Measurements from ENCODE around the gene TARM1.

TARM1 gene

DNA sequence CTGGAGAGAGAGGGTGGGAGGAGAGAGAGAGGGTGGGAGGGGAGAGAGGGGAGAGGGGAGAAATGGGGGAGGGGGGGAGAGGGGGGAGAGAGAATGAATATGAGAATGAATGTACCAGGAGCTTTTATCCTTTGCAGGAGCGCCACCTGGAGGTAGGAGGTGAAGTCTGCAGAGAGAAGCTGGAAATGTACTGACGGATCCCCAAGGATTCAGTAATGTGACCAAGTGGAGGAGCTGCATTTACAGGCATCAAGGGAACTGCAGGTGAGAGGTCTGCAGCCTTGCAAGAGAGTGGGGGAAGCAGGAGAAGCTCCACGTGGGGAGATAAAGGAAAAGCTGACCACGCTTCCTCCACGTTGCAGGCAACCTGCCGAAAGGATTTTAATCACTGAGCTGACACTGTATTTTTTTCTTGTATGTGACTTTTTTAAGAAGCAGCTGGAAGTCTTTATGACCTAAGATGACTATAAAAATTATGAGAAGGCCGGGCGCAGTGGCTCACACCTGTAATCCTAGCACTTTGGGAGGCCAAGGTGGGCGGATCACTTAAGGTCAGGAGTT is 51.2 kb downstream of the TARM1 start:
- Histone ChIP-seq H3K27me3 (replicated peaks; ENCODE audit: control insufficient read depth, insufficient read depth, low read length) (no peaks in the 10 kb centered on the region), H3K36me3 (ENCODE audit: control insufficient read depth, insufficient read depth, low read length, severe bottlenecking) (no peaks in the 10 kb centered on the region), H3K4me3 (ENCODE audit: low read length) (no peak overlapping the region), H3K9me3 (ENCODE audit: control insufficient read depth, low read length) (no peaks in the 10 kb centered on the region), H3K4me1 (ENCODE audit: control insufficient read depth, insufficient read depth, low read length) (no peaks in the 10 kb centered on the region), H3K9ac (ENCODE audit: low read length) (no peak overlapping the region)
- peak; percentile 85 for DNase-seq (ENCODE audit: low read depth)

DNA sequence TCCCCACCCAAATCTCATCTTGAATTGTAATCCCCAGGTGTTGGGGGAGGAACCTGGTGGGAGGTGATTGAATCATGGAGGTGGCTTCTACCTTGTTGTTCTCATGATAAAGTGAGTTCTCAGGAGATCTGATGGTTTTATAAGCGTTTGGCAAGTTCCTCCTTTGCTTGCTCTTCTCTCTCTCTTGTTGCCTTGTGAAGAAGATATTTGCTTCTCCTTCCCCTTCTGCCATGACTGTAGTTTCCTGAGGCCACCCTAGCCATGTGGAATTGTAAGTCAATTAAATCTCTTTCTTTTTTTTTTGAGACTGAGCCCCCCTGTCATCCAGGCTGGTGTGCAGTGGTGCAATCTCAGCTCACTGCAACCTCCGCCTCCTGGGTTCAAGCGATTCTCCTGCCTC is 51.9 kb downstream of the TARM1 start:
- no peaks in the 10 kb centered on the region for H3K4me1 ChIP-seq (ENCODE audit: control insufficient read depth, insufficient read depth, low read length)
- DNase-seq (ENCODE audit: low read depth) = no peak
- H3K9ac ChIP-seq (ENCODE audit: low read length) = no peak overlapping the region
- no peaks in the 10 kb centered on the region for H3K9me3 ChIP-seq (ENCODE audit: control insufficient read depth, low read length)
- no peaks in the 10 kb centered on the region for H3K36me3 ChIP-seq (ENCODE audit: control insufficient read depth, insufficient read depth, low read length, severe bottlenecking)
- H3K27me3 ChIP-seq (replicated peaks; ENCODE audit: control insufficient read depth, insufficient read depth, low read length) = no peaks in the 10 kb centered on the region
- H3K4me3 ChIP-seq (ENCODE audit: low read length) = no peak overlapping the region

DNA sequence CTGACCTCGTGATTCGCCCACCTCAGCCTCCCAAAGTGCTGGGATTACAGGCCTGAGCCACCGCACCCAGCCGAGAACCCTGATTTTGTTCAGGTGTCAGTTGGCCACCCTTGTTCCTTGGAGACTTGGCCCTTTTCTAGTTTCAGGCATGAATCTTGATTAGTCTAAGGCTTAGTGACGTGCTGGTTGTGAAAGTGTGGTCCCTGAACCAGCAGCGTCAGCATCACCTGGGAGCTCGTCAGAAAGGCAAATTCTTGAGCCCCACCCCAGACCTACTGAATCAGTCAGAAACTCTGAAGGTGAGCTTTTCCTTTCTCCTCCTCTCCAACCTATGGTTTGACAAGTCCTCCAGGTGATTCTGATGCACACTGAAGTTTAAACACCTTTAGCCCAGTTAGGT is 54.5 kb downstream of the TARM1 start:
- Histone ChIP-seq H3K9ac (ENCODE audit: low read length) (no peak overlapping the region), H3K9me3 (ENCODE audit: control insufficient read depth, low read length) (no peaks in the 10 kb centered on the region), H3K4me1 (ENCODE audit: control insufficient read depth, insufficient read depth, low read length) (peaks cover 4% of the 10 kb centered on the region), H3K36me3 (ENCODE audit: control insufficient read depth, insufficient read depth, low read length, severe bottlenecking) (no peaks in the 10 kb centered on the region), H3K4me3 (ENCODE audit: low read length) (no peak overlapping the region), H3K27me3 (replicated peaks; ENCODE audit: control insufficient read depth, insufficient read depth, low read length) (no peaks in the 10 kb centered on the region)
- no peak for DNase-seq (ENCODE audit: low read depth)

DNA sequence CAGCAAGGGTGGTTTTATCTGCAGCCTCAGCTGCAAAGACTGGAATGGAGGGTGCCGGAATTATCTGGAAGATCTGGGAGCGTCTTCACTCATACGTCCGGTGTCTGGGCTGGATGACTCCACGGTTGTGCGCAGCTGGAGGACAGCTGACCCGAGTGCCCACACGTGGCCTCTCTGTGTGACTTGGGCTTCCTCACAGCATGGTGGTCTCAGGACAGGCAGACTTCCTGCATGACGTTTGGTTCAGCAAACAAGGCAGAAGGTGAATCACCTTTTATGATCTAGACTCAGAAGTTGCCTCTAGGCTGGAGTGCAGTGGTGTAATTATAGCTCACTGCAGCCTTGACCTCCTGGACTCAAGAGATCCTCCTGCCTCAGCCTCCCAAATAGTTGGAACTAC is 56.5 kb downstream of the TARM1 start:
- Histone ChIP-seq H3K9ac (ENCODE audit: low read length) (no peak overlapping the region), H3K36me3 (ENCODE audit: control insufficient read depth, insufficient read depth, low read length, severe bottlenecking) (no peaks in the 10 kb centered on the region), H3K9me3 (ENCODE audit: control insufficient read depth, low read length) (no peaks in the 10 kb centered on the region), H3K27me3 (replicated peaks; ENCODE audit: control insufficient read depth, insufficient read depth, low read length) (no peaks in the 10 kb centered on the region), H3K4me3 (ENCODE audit: low read length) (no peak overlapping the region), H3K4me1 (ENCODE audit: control insufficient read depth, insufficient read depth, low read length) (peaks cover 6% of the 10 kb centered on the region)
- no peak for DNase-seq (ENCODE audit: low read depth)

GRCh38 chr19:54023191-54023590 is 58.0 kb downstream of the TARM1 start:
- no peaks in the 10 kb centered on the region for H3K36me3 ChIP-seq (ENCODE audit: control insufficient read depth, insufficient read depth, low read length, severe bottlenecking)
- no peaks in the 10 kb centered on the region for H3K9me3 ChIP-seq (ENCODE audit: control insufficient read depth, low read length)
- peaks cover 6% of the 10 kb centered on the region for H3K4me1 ChIP-seq (ENCODE audit: control insufficient read depth, insufficient read depth, low read length)
- H3K27me3 ChIP-seq (replicated peaks; ENCODE audit: control insufficient read depth, insufficient read depth, low read length) = no peaks in the 10 kb centered on the region
- H3K9ac ChIP-seq (ENCODE audit: low read length) = no peak overlapping the region
- no peak for DNase-seq (ENCODE audit: low read depth)
- H3K4me3 ChIP-seq (ENCODE audit: low read length) = no peak overlapping the region

GRCh38 chr19:54021932-54022331 is 59.2 kb downstream of the TARM1 start:
- Histone ChIP-seq H3K4me1 (ENCODE audit: control insufficient read depth, insufficient read depth, low read length) (peaks cover 6% of the 10 kb centered on the region), H3K9me3 (ENCODE audit: control insufficient read depth, low read length) (no peaks in the 10 kb centered on the region), H3K36me3 (ENCODE audit: control insufficient read depth, insufficient read depth, low read length, severe bottlenecking) (no peaks in the 10 kb centered on the region), H3K4me3 (ENCODE audit: low read length) (no peak overlapping the region), H3K9ac (ENCODE audit: low read length) (no peak overlapping the region), H3K27me3 (replicated peaks; ENCODE audit: control insufficient read depth, insufficient read depth, low read length) (no peaks in the 10 kb centered on the region)
- no peak for DNase-seq (ENCODE audit: low read depth)

DNA sequence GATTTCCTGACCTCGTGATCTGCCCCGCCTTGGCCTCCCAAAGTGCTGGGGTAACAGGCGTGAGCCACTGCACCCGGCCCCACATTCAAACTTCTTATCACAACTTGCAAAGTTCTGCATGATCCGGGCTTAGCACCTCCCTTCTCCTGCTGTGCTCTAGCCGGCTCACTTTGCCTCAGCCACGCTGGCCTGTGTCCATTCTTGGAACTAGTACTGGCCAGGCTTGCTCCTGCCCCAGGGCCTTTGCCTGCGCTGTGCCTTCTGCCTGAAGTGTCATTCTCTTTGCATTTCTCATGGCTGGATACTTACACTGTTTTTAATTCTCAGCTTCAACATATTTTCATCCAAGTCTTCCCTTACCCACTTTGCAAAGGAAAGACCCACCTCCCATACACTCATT is 59.8 kb downstream of the TARM1 start:
- peaks cover 6% of the 10 kb centered on the region for H3K4me1 ChIP-seq (ENCODE audit: control insufficient read depth, insufficient read depth, low read length)
- H3K4me3 ChIP-seq (ENCODE audit: low read length) = no peak overlapping the region
- H3K9me3 ChIP-seq (ENCODE audit: control insufficient read depth, low read length) = no peaks in the 10 kb centered on the region
- no peaks in the 10 kb centered on the region for H3K36me3 ChIP-seq (ENCODE audit: control insufficient read depth, insufficient read depth, low read length, severe bottlenecking)
- no peak for DNase-seq (ENCODE audit: low read depth)
- no peak overlapping the region for H3K9ac ChIP-seq (ENCODE audit: low read length)
- no peaks in the 10 kb centered on the region for H3K27me3 ChIP-seq (replicated peaks; ENCODE audit: control insufficient read depth, insufficient read depth, low read length)

Data from adipocyte (in vitro differentiated cells).